Stimulated activated naive CD8-positive, alpha-beta T cell treated with anti-CD3 and anti-CD28 coated beads, Interleukin-15, Interleukin-2, amounts not matched to agents 100 U/mL and 50 U/mL, for 24 hours (primary cell): Measurements from ENCODE around the gene CCDC107.
A peak's percentile ranks its signal among the peaks of the same experiment; 100 is the strongest.
"Not testable (repeated sequence)": the region's sequence is repeated elsewhere in the genome, so short reads cannot be mapped to it uniquely, and the experiment has no call there.

Experiments
- ATAC-seq: fragments of 150-1000 bp; cut with Tn5 transposase; one replicate; pipeline ENCODE4 v1.10.0; 2021
- DNase-seq: peaks from one replicate; pipeline ENCODE4 v3.0.0; 2021

The CCDC107 gene

DNA sequence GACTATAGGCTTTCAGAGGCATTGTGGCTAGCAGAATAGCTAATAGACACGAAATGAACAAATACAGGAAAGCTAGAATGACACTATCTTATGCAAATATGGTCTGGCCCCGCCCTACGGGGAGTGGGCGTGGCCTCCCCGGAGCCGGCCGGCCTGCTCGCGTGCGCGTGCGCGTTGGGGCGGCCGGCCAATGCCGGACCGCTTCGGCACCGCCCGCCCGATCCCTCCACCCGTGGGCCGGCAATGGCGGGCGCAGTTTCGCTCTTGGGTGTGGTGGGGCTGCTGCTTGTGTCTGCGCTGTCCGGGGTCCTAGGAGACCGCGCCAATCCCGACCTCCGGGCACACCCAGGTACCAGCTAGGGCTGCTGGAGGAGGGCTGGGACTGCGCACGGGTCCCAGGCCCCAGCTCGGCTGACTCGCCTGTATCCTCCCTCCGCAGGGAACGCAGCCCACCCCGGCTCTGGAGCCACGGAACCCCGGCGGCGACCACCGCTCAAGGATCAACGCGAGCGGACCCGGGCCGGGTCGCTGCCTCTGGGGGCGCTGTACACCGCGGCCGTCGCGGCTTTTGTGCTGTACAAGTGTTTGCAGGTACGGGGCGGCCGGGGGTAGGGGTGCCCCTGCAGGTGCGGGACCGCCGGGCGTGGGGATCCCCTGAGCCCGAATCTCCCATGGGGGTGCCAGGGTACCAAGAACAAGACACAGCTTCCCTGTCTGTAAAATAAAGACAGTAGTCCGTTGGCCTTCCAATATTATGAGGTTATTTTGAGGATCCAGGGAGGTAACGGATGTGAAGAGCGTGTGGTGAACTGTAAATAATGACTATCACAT is at the start of gene CCDC107:
Gene CCDC107, plus strand, starts transcription at position 156 of the 831 bp plus-strand sequence. Its CDS starts 88 bp downstream, at position 244.
- DNase-seq (peak; percentile 89), ATAC-seq (peak; percentile 63)

DNA sequence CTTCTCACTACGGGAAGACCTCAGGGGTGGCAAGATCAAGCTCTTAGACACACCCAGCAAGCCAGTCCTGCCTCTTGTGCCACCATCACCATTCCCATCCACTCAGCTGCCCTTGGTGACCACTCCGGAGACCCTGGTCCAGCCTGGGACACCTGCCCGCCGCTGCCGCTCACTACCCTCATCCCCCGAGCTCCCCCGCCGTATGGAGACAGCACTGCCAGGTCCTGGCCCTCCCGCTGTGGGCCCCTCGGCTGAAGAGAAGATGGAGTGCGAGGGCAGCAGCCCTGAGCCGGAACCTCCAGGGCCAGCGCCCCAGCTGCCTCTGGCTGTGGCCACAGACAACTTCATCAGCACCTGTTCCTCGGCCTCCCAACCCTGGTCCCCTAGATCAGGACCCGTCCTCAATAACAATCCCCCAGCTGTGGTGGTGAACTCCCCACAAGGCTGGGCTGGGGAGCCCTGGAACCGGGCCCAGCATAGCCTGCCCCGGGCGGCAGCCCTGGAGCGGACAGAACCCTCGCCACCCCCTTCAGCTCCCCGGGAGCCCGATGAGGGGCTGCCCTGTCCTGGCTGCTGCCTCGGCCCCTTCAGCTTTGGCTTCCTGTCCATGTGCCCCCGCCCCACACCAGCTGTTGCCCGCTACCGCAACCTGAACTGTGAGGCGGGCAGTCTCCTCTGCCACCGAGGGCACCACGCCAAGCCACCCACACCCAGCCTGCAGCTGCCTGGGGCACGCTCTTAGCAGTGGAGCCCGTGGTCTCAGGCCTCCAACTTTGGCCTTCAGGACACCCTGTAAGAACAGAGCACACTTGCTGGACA is 48.9 kb upstream of the CCDC107 start:
- ATAC-seq = no peak
- DNase-seq = no peak

GRCh38 chr9:35609820-35610163 is 48.3 kb upstream of the CCDC107 start:
- DNase-seq = no peak
- ATAC-seq = no peak

- DNase-seq (peak; percentile 65), ATAC-seq (peak; percentile 74)
These were observed 46.8 kb upstream of the CCDC107 start for GRCh38 chr9:35611230-35611797.

- not testable (repeated sequence) for ATAC-seq, DNase-seq
These were observed 46.0 kb upstream of the CCDC107 start for GRCh38 chr9:35612066-35612465.

- no peak for ATAC-seq
These were observed 45.2 kb upstream of the CCDC107 start for GRCh38 chr9:35612843-35613242.

DNA sequence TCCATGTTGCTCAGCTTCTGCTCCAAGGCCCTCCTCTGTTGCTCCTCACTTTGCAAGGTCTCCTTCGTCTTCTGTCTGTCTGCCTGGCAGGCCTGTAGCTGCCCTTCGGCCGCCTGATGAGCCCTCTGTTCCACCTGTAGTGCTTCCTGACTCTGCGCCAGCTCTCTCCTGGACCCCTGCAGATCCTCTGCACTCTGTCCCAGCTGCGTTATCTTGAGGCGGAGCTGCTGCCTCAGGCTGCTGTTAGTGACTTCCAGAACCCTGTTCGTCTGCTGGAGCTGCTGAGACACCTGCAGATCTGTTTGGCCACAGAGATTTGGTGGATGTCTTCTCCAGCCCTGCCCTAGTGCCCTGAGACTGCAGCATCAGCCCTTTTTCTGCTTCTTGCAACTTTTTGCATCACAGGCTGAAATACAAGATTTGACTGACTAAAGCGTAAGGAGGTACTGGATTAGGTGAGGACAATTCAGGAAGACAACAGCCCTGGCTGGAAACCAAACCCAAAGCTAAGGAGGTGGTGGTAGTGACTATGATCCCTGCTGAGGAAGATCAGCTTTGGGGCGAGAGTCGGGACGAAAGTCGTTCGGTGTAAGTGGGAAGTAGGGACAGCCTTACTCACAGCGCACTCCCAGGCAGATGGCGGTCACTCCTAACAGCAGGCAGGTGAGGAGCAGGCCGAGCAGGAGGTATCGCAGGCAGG is 42.0 kb upstream of the CCDC107 start:
- DNase-seq = no peak
- no peak for ATAC-seq

More at GRCh38 chr9:35612843-35613242, 45.2 kb upstream of the CCDC107 start:
- no peak for DNase-seq

DNA sequence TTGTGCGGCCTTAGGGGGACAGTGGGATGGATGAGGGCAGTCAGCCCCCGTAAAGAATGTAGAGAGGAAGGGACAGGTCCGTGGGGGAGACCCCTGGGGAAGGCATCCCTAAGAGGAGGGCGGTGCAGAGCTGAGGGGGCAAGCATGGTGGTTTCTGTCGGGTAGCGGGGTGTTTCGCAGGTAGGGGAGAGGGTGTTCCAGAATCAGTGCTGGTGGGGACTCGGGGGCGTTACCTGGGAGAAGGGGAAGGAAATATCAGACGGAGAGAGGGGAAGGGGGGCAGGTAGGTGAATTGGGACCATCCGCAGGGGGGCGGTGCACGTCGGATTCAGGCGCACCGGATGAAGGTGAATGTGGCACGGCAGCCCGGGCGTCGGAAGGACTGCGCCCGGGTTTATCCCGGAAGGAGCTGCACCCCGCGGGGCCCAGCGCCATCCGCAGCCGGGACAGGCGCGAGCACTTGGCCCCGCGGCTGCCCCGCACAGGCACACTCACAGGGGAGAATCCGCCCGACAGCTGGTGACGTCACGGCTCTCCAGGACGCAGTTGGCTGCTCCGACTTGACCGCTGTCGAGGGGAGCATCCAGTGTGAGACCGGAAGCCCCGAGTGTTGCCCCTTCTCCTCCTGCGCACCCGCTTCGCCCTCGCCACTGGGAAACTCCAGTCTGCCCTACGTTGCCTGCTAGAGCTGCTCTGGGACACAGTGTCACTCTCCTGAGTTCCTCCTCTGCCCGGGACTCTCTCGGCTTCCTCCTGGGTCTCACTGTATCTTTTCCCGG is 41.2 kb upstream of the CCDC107 start:
- peak; percentile 83 for DNase-seq
- ATAC-seq = peak; percentile 25

DNA sequence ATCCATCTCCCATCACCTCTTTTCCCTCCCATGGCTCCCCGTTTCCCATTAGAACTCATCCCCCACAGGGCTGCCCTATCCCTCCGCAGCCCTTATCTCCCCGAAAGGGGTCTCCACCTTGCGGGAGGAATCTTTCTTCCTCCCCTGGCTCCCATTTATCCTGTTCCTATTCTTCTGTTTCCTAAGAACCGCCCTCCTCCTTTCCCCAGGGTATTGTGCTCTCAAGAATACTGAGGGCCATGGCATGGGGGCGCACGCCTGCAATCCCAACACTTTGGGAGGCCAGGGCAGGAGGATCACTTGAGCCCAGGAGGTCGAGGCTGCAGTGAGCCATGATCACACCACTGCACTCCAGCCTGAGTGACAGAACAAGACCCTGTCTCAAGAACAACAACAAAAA is 40.5 kb upstream of the CCDC107 start:
- DNase-seq = no peak
- no peak for ATAC-seq

DNA sequence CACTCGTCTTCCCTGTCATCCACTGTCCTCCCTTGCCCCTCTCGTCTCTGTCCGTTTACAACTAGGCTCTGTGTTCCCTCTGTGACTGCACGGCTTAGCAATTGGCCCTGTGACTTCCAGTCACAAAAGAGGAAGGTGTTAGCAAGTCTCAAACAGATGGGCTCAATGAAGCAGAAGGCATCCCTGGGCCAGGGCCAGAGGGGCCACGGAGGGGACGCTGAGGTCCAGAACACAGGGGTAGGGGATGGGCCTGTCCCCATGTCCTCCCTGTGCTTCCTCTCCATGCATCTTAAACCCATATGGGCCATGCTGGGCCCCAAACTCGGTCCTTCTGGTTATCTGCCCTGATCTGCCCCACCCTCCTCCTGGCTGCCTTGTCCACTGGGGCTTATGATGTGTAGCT is 39.8 kb upstream of the CCDC107 start, which contains the start of gene CD72:
Gene CD72, minus strand, starts transcription at position 89 of the 403 bp plus-strand sequence. CDS start 110 bp downstream, outside the sequence.
- no peak for DNase-seq
- ATAC-seq = no peak

DNA sequence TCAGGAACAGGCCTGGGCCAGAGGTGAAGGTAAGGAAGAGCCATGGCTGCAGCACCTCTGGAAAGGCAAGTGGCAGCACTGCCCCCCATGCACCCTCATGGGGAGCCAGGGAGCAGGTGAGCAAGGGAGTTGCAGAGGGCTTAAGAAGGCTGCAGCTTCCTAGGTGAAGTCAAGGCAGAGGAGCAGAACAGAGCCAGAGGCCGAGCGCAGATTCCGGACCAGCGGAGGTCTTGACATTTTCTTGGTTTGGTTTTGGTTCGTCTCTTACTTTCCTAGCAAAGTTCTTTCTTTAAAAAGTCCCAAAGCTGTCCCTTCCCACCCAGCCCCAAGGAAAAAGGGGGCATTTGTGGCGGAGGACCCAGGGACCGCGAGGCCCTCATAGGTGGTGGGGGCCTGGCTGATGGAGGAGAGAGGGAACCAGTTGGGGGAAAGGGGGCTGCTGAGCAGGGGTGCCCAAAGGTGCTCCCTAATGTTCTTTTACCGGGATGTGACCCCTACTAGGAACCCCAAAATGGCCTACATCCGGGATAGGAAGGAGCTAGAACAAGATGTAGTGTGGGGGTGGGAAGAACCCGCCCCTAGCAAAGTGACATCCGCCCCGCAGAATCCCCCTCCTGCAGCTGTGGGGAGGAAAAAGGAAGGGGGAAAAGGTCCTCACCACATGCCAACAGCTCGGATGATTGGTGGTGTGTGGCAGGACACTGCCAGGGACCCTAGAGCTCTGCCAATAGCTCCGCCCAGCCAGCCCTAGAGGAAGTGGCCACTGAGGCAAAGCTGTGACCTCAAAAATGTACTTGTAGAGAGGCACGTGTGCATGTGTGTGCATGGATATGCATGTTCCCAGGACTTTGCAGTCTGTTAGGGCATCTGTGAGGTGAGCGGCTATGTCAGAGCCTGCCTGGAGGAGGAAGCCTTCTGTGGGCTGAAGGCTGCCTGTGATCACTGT is 39.0 kb upstream of the CCDC107 start:
- DNase-seq (peak; percentile 80), ATAC-seq (peak; percentile 91)

- DNase-seq = peak; percentile 58
- ATAC-seq = peak; percentile 82
These were observed 38.3 kb upstream of the CCDC107 start for GRCh38 chr9:35619800-35620158.

GRCh38 chr9:35627575-35627974 is 30.5 kb upstream of the CCDC107 start:
- no peak for DNase-seq
- no peak for ATAC-seq

- no peak for DNase-seq
- no peak for ATAC-seq
These were observed 29.6 kb upstream of the CCDC107 start for GRCh38 chr9:35628389-35628991.

DNA sequence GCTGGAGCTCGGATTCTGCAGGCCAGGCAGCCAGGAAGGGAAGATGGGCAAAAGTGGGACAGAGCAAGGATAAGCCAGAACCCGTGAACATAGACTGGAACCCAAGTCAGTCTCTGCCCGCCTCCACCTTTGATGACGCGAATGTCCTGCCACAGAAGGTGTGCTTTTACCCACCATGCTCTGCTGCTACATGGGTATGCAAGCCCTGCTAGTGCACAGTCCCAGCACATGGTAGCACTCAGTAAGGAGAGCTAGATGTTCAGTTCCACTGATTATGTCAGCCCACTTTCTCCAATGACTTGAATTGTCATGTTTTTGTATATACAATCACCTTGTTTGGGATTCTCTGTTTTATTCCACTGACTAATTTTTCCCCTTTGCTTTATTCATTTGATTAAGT is 28.5 kb upstream of the CCDC107 start:
- no peak for DNase-seq
- ATAC-seq = peak; percentile 52

DNA sequence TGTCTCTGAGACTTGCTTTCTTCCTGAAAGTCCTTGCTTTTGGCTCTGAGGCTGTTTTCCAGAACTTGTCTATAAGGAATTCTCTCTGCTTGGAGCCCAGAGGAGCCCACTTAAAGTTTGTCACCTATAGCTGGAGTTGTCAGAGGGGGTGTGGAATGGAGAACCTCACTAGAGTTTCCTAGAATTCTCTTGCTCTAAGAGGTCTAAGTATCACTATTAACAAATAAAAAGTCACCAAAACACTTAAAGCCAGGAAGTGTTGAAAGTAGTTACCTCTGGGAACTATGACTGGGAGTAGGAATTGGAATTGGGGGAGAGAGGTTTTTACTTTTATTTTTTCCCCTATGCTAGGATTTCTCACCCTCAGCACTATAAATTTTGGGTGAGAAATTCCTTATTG is 22.4 kb upstream of the CCDC107 start:
- no peak for DNase-seq
- no peak for ATAC-seq

DNA sequence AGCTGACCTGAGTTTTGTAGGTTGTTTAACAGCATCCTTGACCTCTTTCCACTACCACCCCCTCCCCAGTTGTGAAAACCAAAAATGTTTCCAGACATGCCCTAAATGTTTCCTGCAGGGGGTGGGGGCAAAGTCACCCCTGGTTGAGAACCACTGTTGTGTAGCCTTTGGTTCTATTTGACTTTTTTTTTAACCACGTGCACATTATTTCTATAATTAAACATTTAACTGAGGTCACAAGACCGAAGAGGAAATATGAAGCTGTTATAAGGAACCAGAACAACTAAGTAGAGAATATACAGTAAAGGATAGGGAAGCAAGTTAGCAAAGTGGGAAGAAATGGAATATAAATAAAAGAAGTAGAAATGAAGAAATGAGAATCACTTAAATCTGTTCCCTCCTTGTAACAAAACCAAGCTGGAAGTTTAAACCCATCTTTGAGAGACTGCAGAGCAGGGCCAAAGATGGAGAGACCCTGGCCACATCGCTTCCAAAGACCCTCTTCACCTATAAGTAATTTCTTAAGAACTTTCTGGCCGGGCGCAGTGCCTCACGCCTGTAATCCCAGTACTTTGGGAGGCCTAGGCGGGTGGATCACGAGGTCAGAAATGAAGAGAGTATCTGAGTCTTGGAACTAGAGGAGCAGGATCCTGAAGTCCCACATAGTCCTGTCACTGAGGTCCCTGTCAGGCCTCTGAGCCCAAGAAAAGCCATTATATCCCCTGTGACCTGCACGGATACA is 21.8 kb upstream of the CCDC107 start:
- ATAC-seq (peak; percentile 29), DNase-seq (no peak)

GRCh38 chr9:35636877-35637246 is 21.2 kb upstream of the CCDC107 start:
- ATAC-seq, DNase-seq: not testable (repeated sequence)

DNA sequence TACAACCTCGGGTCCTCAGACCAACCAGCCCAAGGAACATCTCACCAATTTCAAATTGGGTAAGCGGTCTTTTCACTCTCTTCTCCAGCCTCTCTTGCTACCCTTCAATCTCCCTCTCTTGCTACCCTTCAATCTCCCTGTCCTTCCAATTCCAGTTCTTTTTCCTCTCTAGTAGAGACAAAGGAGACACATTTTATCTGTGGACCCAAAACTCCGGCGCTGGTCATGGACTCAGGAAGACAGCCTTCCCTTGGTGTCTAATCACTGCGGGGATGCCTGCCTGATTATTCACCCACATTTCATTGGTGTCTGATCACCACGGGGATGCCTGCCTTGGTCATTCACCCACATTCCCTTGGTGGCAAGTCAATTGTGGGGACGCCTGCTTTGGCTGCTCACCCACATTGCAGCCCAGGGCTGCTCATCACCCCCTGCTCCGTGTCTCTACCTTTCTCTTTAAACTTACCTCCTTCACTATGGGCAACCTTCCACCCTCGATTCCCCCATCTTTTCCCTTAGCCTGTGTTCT is 20.6 kb upstream of the CCDC107 start:
- not testable (repeated sequence) for DNase-seq, ATAC-seq
